NCI-H2196 (cell line): ENCODE measurements around the gene P2RX6.
A peak's percentile ranks its signal among the peaks of the same experiment; 100 is the strongest.
"Not testable (repeated sequence)": the region's sequence is repeated elsewhere in the genome, so short reads cannot be mapped to it uniquely, and the experiment has no call there.

ENCODE experiments used
- DNase-seq: peaks from one replicate; lab custom pipeline; 2025; ENCODE audit not compliant: unreplicated experiment; lab: John Stamatoyannopoulos, UW

Gene P2RX6

DNA sequence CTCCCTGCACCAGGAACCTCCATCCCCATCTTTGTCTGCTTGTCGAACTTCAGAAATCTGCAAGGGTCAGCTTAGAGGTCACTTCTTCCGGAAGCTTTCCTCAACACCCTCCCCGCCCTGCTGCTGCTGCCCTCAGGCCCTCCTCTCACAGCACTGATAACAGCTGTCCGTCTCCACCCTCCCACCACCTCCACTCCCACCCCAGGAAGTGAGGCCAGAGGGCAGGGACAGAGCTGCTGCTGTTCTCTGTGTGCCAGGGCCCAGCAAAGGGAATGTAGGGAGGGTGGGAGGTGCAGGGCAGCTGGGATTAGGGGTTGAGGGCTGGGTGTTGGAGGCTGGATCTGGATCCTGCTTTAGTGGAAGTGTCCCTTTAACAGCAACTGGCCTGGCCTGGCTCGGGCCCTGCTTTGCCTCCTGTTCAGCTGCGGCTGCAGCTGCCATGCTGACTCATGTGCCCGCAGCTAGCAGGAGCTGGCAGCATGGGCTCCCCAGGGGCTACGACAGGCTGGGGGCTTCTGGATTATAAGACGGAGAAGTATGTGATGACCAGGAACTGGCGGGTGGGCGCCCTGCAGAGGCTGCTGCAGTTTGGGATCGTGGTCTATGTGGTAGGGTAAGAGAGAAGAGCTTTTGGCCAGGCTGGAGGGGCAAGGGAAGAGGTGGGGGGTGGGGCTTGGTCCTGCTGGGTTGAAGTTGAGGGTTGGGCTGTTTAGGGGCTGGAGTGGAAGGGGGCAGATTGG is at the start of gene P2RX6:
P2RX6 (plus strand) TSS at position 440 of the 740 bp plus-strand sequence; CDS start at position 450, 10 bp downstream.
- DNase-seq = peak; percentile 29

DNA sequence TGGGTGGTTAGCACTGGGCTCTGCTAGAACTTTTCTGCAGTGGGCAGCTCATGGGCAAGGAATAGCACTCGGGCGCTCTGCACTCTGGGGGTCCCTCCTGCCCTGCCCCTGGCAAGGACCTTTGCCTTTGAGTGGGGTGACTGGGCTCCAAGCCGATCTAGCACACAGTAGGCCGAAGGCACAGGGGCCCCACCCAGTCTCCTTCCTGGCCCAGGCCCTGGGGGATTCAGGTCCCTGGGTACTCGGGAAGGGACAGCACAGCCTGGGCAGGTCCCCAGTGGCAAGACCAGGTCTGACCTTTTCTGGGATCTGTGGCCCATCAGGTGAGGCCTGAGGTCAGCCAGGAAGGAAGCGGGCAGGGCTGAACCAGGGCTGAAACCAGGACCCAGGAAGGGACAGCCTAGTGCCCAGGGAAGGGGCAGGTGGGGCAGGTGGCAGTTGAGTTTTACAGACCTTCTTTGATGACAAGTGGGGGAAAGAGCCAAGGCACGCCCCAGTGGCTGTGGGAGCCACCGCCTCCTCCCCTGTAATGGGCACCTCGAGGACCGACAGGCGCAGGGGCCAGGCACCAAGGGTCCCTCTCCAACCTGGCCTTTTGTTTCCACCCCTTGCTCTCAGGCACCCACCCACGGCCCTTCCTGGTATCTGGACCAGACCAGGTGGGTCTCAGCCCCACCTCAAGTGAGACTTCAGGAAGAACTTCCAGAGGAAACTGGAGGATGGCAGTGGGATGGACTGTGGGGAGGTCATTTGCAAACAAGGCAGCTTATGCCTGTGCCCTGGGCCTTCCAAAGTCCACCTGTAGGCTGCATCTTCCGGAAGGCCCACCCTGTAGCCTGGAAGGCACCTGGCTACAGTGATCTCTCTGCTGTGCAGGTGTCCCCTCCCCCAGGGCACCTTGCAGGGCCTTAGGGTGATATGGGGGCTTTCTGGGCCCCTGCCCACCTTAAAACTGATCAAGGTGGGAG is 48.8 kb upstream of the P2RX6 start:
- DNase-seq = no peak

DNA sequence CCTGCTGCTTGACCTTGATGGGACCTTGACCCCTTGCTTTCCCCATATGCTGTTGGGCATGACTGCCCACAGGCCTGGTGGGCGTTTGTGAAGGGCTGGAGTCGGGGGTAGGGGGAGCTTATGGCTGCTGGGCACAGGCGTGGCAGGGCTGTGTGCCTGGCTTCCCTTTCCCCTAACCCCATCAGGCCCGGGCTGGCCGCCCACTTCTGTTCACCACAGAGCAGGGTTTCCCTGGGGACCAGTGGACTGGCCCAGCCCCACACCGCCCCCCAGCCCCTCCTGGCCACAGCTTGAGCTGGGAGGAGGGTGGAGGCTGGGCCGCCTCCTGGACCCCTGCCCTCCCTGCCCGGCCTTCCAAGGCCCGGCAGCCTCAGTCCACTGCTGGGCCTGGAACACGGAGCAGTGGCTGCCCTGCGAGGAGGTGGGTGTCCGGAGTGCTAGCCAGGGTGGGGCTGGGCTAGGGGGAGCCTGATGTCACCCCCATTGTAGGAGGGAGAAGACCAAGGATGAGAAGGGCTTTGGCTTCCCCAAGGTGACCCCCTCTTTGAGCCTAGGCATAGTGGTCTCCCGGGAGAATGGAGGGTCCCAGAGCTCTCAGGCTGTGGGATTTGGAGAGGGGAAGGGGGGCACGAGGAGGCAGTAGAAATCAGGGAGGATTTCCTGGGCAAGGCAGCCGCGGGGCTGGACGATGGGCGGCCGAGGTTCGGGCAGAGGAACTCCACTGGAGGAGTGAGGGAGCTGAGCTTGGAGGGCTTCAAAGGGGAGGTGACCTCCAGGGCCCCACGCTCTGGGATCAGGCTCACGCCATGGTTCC is 47.9 kb upstream of the P2RX6 start, which contains the start of gene AIFM3:
AIFM3 (plus strand) TSS at position 373 of the 814 bp plus-strand sequence. CDS start 690 bp downstream, outside the sequence.
- no peak for DNase-seq

DNA sequence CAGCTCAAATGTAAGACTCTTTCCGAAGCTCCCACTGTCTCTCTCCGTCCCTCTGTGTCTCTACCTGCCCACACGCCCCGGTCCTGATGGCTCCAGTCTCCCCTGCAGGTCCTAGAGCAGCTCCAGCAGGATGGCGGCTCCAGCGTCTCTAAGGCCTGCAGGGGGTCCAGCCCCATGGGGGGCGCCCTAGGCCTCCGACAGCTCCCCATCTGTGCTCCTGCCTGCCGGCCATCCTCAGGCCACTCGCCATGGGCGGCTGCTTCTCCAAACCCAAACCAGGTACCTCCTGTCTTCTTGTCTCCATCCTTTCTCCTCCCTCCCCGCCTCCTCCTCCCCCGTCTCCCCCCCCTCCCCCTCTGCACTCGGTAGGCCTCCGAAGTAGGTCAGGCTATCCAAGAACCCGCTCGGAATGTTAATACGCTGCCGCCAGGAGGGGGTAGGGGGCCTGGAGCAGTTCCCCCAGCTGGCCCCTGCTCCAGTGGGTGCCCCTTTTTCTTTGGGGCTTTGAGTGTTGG is 47.2 kb upstream of the P2RX6 start:
- DNase-seq = no peak

DNA sequence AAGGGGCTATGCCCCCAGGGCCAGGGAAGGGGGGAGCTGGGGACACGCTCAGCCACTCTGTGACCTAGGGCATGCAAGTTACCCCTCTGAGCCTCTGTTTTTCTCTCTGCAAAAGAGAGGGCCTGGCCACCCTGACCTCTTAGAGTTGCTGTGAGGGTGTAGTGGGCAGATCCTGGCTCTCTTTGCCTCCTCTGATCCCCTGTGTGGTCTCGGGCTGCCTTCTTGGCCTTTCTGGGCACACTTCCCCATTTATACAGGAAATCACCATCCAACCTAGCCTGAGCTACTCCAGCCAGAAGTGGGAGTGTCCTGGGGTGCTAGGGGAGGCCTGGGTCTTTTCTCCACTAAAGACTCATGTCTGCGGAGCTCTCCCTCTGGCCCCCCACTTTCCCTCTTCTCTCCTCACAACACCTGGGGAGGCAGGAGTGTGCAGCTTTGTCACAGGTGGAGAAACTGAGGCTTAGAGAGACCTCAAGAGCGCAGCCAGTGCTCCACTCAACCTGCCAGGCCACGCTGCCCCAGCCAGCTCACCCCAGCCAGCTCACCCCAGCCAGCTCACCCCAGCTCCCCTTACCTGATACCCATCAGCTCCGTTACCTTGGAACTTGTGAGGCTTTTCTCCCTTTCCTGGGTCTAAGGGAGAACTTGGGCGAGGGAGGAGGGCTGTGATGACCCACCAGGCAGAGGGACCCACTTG is 46.5 kb upstream of the P2RX6 start:
- DNase-seq = no peak

DNA sequence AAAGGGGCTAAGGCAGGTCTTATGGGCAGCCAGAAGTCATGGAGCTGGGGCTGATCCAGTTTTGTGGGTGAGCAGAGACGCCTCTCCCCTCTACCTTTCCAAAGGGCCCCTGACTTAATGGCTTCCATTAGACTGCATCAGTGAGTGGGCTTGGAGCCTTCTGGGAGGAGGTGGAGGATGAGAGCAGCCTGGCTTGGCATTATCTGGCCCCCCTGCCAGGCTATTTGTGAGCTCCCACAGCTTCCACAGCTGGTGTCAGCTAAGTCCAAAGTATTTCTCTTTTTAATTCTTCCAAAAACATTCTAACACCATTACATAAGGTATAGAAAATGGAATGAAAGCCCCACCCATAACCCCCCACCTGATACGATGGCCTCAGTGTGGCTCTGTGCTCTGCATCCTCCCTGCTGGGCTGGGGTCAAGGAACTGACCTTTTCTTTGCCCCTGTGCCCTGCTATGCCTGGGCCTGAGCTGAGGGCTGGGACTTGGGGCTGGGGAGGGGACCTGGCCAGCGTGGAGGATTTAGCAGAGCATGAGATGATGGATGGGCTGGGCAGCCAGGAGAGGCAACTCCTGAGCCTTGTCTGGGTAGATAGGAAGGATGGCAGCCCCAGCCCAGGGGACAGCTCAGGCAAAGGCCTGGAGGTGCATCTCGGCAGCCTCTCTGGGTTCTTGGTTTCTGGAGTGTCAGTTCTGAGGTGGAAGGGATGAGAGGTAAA is 43.9 kb upstream of the P2RX6 start:
- no peak for DNase-seq

DNA sequence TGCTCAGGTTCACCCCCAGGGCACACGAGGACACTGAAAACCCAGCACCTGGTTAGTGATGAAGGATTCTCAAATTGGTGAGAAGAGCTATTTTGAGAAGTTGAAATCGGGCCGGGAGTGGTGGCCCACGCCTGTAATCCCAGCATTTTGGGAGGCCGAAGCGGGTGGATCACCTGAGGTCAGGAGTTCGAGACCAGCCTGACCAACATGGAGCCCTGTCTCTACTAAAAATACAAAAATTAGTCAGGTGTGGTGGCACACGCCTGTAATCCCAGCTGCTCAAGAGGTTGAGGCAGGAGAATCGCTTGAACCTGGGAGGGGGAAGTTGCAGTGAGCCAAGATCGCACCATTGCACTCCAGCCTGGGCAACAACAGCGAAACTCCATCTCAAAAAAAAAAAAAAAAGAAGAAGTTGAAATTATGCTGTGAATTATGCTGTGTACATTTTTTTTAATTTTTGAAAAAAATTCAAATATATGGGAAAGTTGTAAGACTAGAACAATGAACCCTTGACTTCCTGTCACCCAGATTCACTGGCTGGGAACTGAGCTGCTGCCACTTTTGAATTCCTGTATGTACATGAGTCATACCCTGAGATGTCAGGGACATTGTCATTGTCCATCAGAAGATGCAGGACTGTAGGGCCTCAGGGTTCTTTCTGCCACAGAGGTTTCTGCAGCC is 42.8 kb upstream of the P2RX6 start:
- not testable (repeated sequence) for DNase-seq

DNA sequence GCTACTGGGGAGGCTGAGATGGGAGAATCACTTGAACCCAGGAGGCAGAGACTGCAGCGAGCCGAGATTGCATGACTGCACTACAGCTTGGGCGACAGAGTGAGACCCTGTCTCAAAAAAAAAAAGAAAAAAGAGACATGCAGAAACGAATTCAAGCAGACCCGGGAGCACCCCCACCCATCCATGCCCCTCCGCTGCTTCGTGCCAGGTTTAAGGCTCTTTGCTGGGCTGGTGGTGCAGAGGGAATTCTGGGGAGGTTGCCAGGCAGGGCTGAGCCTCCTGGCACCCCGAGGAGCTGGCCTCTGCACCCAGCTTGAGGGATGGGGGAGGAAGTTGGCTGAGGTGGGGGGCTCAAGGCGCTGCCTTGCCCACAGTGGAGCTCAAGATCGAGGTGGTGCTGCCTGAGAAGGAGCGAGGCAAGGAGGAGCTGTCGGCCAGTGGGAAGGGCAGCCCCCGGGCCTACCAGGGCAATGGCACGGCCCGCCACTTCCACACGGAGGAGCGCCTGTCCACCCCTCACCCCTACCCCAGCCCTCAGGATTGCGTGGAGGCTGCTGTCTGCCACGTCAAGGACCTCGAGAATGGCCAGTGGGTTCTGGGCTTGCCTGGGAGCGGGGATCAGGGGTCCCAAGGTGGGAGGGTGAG is 41.9 kb upstream of the P2RX6 start:
- DNase-seq = no peak

DNA sequence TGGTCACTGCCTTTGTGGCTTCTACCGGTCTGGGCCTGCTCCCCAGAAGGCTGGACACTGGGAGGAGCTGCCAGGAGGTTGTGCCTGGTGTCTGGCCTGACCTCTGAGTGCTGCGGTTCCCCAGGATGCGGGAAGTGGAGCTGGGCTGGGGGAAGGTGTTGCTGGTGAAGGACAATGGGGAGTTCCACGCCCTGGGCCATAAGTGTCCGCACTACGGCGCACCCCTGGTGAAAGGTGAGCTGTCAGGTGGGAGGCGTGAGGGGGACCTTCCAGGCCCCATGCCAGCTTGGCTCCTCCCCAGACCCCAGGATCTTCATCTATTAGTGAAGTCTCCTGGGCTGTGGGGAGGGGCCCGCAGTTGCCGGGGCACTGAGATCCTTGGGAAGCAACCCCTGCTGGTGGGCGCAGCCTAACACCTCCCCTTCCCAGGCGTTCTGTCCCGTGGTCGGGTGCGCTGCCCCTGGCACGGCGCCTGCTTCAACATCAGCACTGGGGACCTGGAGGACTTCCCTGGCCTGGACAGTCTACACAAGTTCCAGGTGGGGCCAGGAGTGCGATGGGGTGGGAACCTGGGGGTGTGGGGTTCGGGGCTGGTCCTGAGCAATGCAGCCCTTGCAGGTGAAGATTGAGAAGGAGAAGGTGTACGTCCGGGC is 41.2 kb upstream of the P2RX6 start:
- DNase-seq = no peak

DNA sequence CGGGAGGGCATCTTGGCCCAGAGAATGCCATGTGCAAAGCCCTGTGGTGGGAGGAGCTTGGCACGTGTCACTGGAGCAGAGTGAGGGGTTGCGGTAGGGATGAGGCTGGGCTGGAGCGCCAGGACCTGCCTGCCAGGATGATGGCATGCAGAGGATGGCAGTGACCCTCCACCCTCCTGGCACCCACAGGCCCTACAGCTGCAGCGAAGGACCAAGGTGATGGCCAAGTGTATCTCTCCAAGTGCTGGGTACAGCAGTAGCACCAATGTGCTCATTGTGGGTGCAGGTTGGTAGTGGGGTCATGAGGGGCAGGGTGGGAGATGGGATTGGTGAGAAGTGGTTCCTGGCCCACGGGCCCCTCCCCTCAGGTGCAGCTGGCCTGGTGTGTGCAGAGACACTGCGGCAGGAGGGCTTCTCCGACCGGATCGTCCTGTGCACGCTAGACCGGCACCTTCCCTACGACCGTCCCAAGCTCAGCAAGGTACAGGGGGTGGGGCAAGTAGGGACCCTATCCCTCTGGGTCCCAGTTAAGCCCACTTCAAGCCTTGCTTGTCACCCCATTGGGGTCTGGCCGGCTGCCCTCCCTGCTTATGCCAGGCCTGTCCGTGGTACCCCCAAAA is 40.5 kb upstream of the P2RX6 start:
- no peak for DNase-seq

DNA sequence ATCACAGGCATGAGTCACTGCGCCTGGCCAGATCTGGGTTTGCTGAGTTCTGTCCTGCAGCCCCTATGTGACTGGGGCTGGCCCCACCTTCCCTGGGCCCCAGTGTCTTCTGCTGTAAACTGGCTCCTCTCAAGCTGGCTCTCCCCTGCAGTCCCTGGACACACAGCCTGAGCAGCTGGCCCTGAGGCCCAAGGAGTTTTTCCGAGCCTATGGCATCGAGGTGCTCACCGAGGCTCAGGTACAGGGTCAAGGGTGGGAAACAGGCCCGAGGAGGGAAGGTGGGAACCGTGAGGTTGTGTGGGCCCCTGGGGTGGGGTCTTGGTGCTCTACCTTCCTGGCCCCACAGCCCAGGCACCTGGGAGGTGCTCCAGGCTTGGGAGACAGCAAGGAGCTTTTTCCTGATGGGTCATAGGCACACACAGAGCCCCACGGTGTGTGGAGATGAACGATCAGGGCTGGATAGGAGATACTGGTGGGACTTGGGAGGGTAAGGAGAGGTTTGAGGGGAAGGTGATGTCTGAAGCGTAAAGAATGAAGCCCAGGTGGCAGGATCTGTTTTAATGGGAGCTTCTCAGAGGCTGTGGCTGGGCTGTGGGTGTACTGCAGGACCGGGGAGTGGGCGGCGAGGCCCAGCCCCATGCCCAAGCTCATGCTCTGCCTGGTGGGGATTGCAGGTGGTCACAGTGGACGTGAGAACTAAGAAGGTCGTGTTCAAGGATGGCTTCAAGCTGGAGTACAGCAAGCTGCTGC is 39.2 kb upstream of the P2RX6 start:
- DNase-seq = no peak

DNA sequence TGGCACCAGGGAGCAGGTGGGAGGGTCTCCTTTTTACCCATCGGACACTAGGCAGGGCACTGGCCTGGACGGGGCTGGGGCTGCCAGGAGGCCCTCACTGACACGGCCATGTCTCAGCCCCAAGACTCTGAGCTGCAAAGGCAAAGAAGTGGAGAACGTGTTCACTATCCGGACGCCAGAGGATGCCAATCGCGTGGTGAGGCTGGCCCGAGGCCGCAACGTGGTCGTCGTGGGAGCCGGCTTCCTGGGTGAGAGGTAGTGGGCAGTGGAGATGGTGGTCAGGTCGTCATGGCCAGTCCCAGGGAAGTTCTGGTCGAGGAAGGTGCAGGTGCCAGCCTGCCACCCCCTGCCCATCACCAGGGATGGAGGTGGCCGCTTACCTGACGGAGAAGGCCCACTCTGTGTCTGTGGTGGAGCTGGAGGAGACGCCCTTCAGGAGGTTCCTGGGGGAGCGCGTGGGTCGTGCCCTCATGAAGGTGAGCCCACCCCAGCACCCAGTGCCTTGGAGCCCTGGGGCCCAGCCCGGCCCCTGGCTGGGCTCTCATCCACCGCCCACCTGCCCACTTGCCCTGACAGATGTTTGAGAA is 38.6 kb upstream of the P2RX6 start:
- DNase-seq = no peak

DNA sequence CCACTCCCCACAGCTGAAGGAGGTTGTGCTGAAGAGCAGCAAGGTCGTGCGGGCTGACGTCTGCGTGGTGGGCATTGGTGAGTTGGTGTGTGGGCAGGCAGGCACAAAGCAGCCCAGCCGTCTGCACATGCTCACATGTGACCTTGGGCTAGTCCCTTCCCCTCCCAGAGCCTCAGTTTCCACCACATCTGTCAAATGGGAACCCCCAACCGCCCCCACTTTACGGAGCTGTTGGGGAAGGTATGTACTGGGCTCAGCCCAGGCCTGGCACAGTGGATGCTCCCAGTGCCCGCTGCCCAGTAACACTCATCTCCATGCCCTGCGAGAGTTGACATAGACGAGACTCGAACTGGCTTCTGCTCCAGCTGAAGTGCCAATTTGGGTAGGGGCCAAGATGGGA is 37.9 kb upstream of the P2RX6 start:
- no peak for DNase-seq

DNA sequence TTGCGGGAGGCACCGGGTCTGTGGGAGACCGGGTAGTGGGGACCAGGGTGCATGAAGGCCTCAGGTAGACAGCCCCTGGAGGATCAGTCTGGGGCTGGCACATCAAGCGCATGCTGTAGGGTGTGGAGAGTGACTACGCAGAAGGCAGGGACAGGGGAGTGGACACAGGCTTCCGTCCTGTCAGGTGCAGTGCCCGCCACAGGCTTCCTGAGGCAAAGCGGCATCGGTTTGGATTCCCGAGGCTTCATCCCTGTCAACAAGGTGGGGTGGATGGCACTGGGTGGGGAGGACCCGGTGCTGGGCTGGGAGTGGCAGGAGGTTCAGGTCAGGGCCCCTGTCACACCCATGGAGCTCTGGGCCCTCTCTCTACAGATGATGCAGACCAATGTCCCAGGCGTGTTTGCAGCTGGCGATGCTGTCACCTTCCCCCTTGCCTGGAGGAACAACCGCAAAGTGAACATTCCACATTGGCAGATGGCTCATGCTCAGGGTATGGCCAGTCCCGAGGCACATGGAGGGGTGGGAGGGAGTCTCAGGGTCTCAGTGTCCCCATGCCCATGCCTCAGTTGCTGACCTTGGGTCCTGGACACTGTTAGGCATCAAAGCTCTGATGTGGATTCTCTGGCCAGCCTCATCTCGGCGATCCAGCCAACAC is 37.3 kb upstream of the P2RX6 start:
- DNase-seq = no peak

DNA sequence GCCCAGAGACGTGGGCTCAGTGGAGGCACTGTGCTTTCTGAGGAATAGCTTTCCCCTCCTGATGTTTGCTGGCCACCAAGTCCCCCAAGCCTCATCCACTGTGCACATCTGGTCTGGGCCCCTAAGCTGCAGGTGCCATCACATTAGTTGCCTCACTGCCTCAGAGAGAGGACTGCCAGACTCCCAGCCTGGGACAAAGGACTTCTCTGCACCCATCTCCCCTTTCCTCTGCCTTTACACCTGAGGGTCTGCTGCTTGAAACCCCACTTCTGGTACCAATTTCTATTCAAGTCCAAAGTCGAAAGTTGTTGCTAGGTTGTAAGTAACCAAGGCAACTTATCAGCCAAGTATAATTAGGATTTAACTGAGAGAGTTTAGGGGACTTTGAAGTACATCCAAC is 36.5 kb upstream of the P2RX6 start:
- no peak for DNase-seq

DNA sequence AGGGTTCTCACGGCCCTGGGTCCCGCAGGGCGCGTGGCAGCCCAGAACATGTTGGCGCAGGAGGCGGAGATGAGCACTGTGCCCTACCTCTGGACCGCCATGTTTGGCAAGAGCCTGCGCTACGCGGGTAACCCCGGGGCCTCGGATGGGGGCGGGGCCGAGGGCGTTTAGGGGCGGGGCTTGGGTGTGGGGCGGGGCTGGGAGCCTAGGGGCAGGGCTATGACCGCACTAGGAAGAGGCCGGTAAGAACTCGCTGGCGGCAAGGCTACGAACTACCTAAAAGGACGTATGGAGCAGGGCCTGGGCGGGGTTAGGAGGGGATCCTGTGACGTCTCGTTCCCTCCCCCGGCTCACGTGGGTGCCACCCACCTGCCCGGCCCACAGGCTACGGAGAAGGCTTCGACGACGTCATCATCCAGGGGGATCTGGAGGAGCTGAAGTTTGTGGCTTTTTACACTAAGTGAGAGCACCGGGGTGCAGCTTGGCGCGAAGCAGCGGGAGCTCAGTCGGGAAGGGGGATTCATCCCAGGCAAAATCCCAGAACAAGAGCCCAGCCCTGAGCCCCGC is 35.6 kb upstream of the P2RX6 start:
- DNase-seq = no peak
